A549 (cell line): ENCODE data around the gene CHID1. TPM values are rescaled to one million over a fixed set of nuclear protein-coding genes. Genes with fewer than 3 reads are reported as not detected.
A peak's percentile ranks its signal among the peaks of the same experiment; 100 is the strongest.

Source experiments
- ATAC-seq, 2 experiments: fragments of 200-7000 bp in 1 of 2; fragments of >200 bp in 1 of 2; cut with Nextera tagmentation in 1 of 2; cut with Tn5 transposase in 1 of 2; 3 replicates each; pipeline versions ENCODE4 v1.8.0 to v1.9.1; 2018 to 2020; ENCODE audit warnings: mild to moderate bottlenecking in 1 of 2, moderate library complexity in 1 of 2
- CTCF ChIA-PET: fragments of 300-600 bp; sonication (Branson Sonifier 250); formaldehyde crosslinking; extraction: SDS; loops from one replicate; lab custom pipeline; 2021; ENCODE audit warnings: antibody characterized with exemption, inconsistent platforms; lab: Yijun Ruan, JAX
- POLR2A ChIA-PET: fragments of 350-600 bp; formaldehyde crosslinking; extraction: SDS; loops from one replicate; lab custom pipeline; 2021; ENCODE audit warnings: antibody characterized with exemption, inconsistent platforms; lab: Yijun Ruan, JAX
- DNase-seq, 2 experiments: peaks; one replicate each; pipeline versions ENCODE4 v3.0.0 to v3.0.0-alpha.2; 2011 to 2016; ENCODE audit warnings: low read depth in 1 of 2, low spot score in 1 of 2
- FAIRE-seq: peaks from 2 replicates; lab custom pipeline; 2011; peaks lifted over from hg19 to GRCh38; lab: Jason Lieb, UNC
- H3K27ac ChIP-seq, 2 experiments: fragments of >200 bp; sonication (Bioruptor Twin); formaldehyde crosslinking; 3 replicates each; pipeline ENCODE4 v1.5.1; 2016 to 2017
- H3K4me1 ChIP-seq: fragments of >200 bp; sonication (Bioruptor Twin); formaldehyde crosslinking; 3 replicates; pipeline ENCODE4 v1.6.1; 2016
- H3K4me2 ChIP-seq: fragments of >200 bp; sonication (Bioruptor Twin); formaldehyde crosslinking; 3 replicates; pipeline ENCODE4 v1.6.1; 2016
- H3K4me3 ChIP-seq: fragments of >200 bp; sonication (Bioruptor Twin); formaldehyde crosslinking; 3 replicates; pipeline ENCODE4 v1.5.1; 2016
- H3K9me3 ChIP-seq: fragments of >200 bp; sonication (Bioruptor Twin); formaldehyde crosslinking; 3 replicates; pipeline ENCODE4 v1.6.1; 2016
- BHLHE40 ChIP-seq: IDR thresholded peaks from 2 replicates; pipeline ENCODE4 v1.6.1; 2012; ENCODE audit warnings: low read depth, low read length, inconsistent platforms
- CBX2 ChIP-seq: fragments of 200-600 bp; sonication (generic); IDR thresholded peaks from 2 replicates; pipeline ENCODE4 v1.6.1; 2016; ENCODE audit warnings: low read depth, mild to moderate bottlenecking, borderline replicate concordance
- CHD2 ChIP-seq: fragments of 150-350 bp; IDR thresholded peaks from 2 replicates; pipeline ENCODE4 v1.6.1; 2014; ENCODE audit warnings: low read length; ENCODE audit not compliant: partially characterized antibody
- CHD4 ChIP-seq: fragments of 200-600 bp; sonication (generic); IDR thresholded peaks from 2 replicates; pipeline ENCODE4 v1.6.1; 2016; ENCODE audit warnings: antibody characterized with exemption, mild to moderate bottlenecking, borderline replicate concordance
- EHF ChIP-seq: fragments of 250-450 bp; sonication (Bioruptor Pico); IDR thresholded peaks from 2 replicates; pipeline ENCODE4 v1.5.0; 2020; ENCODE audit warnings: mild to moderate bottlenecking
- EHMT2 ChIP-seq: fragments of 200-600 bp; sonication (generic); IDR thresholded peaks from 2 replicates; pipeline ENCODE4 v1.6.1; 2016; ENCODE audit warnings: antibody characterized with exemption, low read depth, mild to moderate bottlenecking, moderate library complexity
- ESRRA ChIP-seq: fragments of 150-350 bp; IDR thresholded peaks from 2 replicates; pipeline ENCODE4 v1.6.1; 2014; ENCODE audit warnings: mild to moderate bottlenecking, low read length, borderline replicate concordance
- FOXS1 ChIP-seq: fragments of 250-450 bp; sonication (Bioruptor Pico); IDR thresholded peaks from 2 replicates; pipeline ENCODE4 v1.5.0; 2020; ENCODE audit warnings: mild to moderate bottlenecking, moderate library complexity
- HDAC2 ChIP-seq: fragments of 200-600 bp; sonication (generic); IDR thresholded peaks from 2 replicates; pipeline ENCODE4 v1.6.1; 2016
- HEYL ChIP-seq: fragments of 250-450 bp; sonication (Bioruptor Pico); IDR thresholded peaks from 2 replicates; pipeline ENCODE4 v1.8.0; 2021; ENCODE audit warnings: mild to moderate bottlenecking, moderate library complexity
- HOXA7 ChIP-seq: fragments of 250-450 bp; sonication (Bioruptor Pico); IDR thresholded peaks from 2 replicates; pipeline ENCODE4 v1.5.0; 2020; ENCODE audit warnings: mild to moderate bottlenecking, moderate library complexity
- HOXB5 ChIP-seq: fragments of 250-450 bp; sonication (Bioruptor Pico); IDR thresholded peaks from 2 replicates; pipeline ENCODE4 v1.5.0; 2020; ENCODE audit warnings: mild to moderate bottlenecking, moderate library complexity
- JUN ChIP-seq, 2 experiments: fragments of >200 bp; sonication (Bioruptor Twin); formaldehyde crosslinking; IDR thresholded peaks; 2 replicates in 1 of 2; 3 replicates in 1 of 2; pipeline ENCODE4 v1.6.1; 2016 to 2017
- KDM5A ChIP-seq: fragments of 200-600 bp; sonication (generic); IDR thresholded peaks from 2 replicates; pipeline ENCODE4 v1.6.1; 2016; ENCODE audit warnings: antibody characterized with exemption, mild to moderate bottlenecking
- NFE2L2 ChIP-seq: fragments of 150-350 bp; conservative IDR thresholded peaks from 2 replicates; pipeline ENCODE4 v1.6.1; 2014; ENCODE audit warnings: low read length
- NPAS2 ChIP-seq: fragments of 250-450 bp; sonication (Bioruptor Pico); IDR thresholded peaks from 2 replicates; pipeline ENCODE4 v1.8.0; 2022; ENCODE audit warnings: mild to moderate bottlenecking, moderate library complexity, borderline replicate concordance
- NR3C1 ChIP-seq: fragments of >200 bp; sonication (Bioruptor Twin); formaldehyde crosslinking; IDR thresholded peaks from 3 replicates; pipeline ENCODE4 v1.6.1; 2017
- PHF8 ChIP-seq: fragments of 200-600 bp; sonication (generic); IDR thresholded peaks from 2 replicates; pipeline ENCODE4 v1.6.1; 2016; ENCODE audit warnings: low read depth, mild to moderate bottlenecking, antibody characterized with exemption, moderate library complexity, borderline replicate concordance
- RAD21 ChIP-seq, 2 experiments: fragments of >200 bp in 1 of 2; sonication (Bioruptor Twin) in 1 of 2; formaldehyde crosslinking in 1 of 2; IDR thresholded peaks in 1 of 2; conservative IDR thresholded peaks in 1 of 2; 2 replicates in 1 of 2; 3 replicates in 1 of 2; pipeline ENCODE4 v1.6.1; 2012 to 2018; ENCODE audit warnings: inconsistent platforms in 1 of 2
- SMC3 ChIP-seq: fragments of >200 bp; sonication (Bioruptor Twin); formaldehyde crosslinking; IDR thresholded peaks from 3 replicates; pipeline ENCODE4 v1.6.1; 2018; ENCODE audit warnings: inconsistent platforms
- ZFP36 ChIP-seq: fragments of 450-650 bp; IDR thresholded peaks from 2 replicates; pipeline ENCODE4 v1.6.1; 2014; ENCODE audit warnings: borderline replicate concordance; ENCODE audit not compliant: partially characterized antibody
- ZNF302 ChIP-seq: fragments of 250-450 bp; sonication (Bioruptor Pico); IDR thresholded peaks from 2 replicates; pipeline ENCODE4 v1.9.0; 2021; ENCODE audit warnings: inconsistent platforms, mild to moderate bottlenecking, moderate library complexity
- ZSCAN20 ChIP-seq: fragments of 250-450 bp; sonication (Bioruptor Pico); IDR thresholded peaks from 2 replicates; pipeline ENCODE4 v1.8.0; 2022; ENCODE audit warnings: mild to moderate bottlenecking, moderate library complexity
- WGBS: methylation state at CpG from one replicate; pipeline ENCODE4 v1.1.6; 2017; ENCODE audit errors: missing lambda C conversion rate; 5-methylcytosine and 5-hydroxymethylcytosine counted together
- polyA plus RNA-seq, 4 experiments: library from polyadenylated mRNA; depleted of rRNA in 3 of 4; stranded (reverse); fragments of >200 nt; fragmentation: RNase III in 1 of 4; extraction: RNeasy Plus Mini Kit Qiagen cat#74134 plus additional on column Dnase treatment in 1 of 4; gene quantifications; 2 replicates in 3 of 4; 3 replicates in 1 of 4; pipeline ENCODE4 v1.2.3, GENCODE V29; 2011 to 2017
- TF ChIP-seq, protein P1 (sequence below): fragments of 150-350 bp; IDR thresholded peaks from 2 replicates; pipeline ENCODE4 v1.6.1; 2014; ENCODE audit warnings: low read depth, mild to moderate bottlenecking, low read length
- TF ChIP-seq, protein P2 (sequence below): fragments of 250-450 bp; sonication (Bioruptor Pico); IDR thresholded peaks from 2 replicates; pipeline ENCODE4 v1.5.0; 2020; ENCODE audit warnings: low read depth, mild to moderate bottlenecking, moderate library complexity
- TF ChIP-seq, protein P3 (sequence below): fragments of >200 bp; sonication (Bioruptor Twin); formaldehyde crosslinking; IDR thresholded peaks from 3 replicates; pipeline ENCODE4 v1.5.1; 2016
- TF ChIP-seq, protein P4 (sequence below): fragments of 200-600 bp; sonication (generic); IDR thresholded peaks from 2 replicates; pipeline ENCODE4 v1.6.1; 2016; ENCODE audit warnings: antibody characterized with exemption, mild to moderate bottlenecking, moderate library complexity
- TF ChIP-seq, protein P5 (sequence below): IDR thresholded peaks from 2 replicates; pipeline ENCODE4 v1.6.1; 2012
- TF ChIP-seq, protein P6 (sequence below): IDR thresholded peaks from 2 replicates; pipeline ENCODE4 v1.6.1; 2012
- TF ChIP-seq, protein P7 (sequence below): fragments of >200 bp; sonication (Bioruptor Twin); formaldehyde crosslinking; IDR thresholded peaks from 2 replicates; pipeline ENCODE4 v1.6.1; 2016

The CHID1 gene
- polyA plus RNA-seq, 2 of the 4 experiments (the other 2 are of a cell fraction) = 53.8 to 70.6 TPM

DNA sequence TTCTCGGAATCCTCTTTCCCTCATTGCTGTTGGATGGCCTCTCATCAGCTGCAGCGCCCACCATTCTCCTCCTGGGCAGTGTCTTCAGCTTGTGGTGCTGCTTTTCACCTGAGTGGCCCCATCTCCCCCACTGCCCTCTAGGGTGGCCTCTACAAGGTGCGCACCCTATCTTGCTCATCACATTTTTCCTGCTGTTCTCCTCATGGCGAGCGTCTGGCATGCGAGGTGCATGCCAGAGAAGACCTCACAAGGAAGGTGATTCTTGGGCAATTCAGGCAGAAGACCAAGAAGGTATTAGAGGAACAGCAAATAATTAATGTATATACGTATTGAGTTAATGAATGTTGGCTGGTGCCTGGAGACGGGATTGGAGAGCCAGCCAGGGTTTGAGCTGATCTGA is 18.2 kb upstream of the CHID1 start:
- H3K4me3 ChIP-seq = no peak overlapping the region
- no peak overlapping the region for H3K4me2 ChIP-seq
- peaks cover 22% of the 10 kb centered on the region for H3K4me1 ChIP-seq
- CTCF ChIA-PET = interaction anchor here (0.7 to 3.6 kb wide), 3 partner anchors 48 to 122 kb away, joined by 3 to 19 read pairs (median 4); no protein-coding TSS in a partner anchor
- DNase-seq (no peak), FAIRE-seq (no peak), ATAC-seq (no peak)
- POLR2A ChIA-PET = no interaction called here
- H3K9me3 ChIP-seq = no peaks in the 10 kb centered on the region
- TF ChIP-seq JUN (IDR thresholded peaks at IDR 0.05) (no peak), SMC3 (no peak), CHD4 (no peak), ESRRA (no peak), HOXA7 (no peak), CHD2 (no peak), HDAC2 (no peak), NPAS2 (no peak), RAD21 (conservative IDR thresholded peaks at IDR 0.05 in 1 of 2, IDR thresholded peaks at IDR 0.05 in 1 of 2) (no peak), EHMT2 (no peak), EHF (no peak), BHLHE40 (no peak), ZFP36 (no peak), ZNF302 (CRISPR knock-in tag) (no peak), HOXB5 (CRISPR knock-in tag) (no peak), PHF8 (no peak)
- TF ChIP-seq, protein P1, sequence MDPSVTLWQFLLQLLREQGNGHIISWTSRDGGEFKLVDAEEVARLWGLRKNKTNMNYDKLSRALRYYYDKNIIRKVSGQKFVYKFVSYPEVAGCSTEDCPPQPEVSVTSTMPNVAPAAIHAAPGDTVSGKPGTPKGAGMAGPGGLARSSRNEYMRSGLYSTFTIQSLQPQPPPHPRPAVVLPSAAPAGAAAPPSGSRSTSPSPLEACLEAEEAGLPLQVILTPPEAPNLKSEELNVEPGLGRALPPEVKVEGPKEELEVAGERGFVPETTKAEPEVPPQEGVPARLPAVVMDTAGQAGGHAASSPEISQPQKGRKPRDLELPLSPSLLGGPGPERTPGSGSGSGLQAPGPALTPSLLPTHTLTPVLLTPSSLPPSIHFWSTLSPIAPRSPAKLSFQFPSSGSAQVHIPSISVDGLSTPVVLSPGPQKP = no peak
- TF ChIP-seq, protein P2, sequence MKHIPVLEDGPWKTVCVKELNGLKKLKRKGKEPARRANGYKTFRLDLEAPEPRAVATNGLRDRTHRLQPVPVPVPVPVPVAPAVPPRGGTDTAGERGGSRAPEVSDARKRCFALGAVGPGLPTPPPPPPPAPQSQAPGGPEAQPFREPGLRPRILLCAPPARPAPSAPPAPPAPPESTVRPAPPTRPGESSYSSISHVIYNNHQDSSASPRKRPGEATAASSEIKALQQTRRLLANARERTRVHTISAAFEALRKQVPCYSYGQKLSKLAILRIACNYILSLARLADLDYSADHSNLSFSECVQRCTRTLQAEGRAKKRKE (CRISPR knock-in tag) = no peak
- TF ChIP-seq, protein P3, sequence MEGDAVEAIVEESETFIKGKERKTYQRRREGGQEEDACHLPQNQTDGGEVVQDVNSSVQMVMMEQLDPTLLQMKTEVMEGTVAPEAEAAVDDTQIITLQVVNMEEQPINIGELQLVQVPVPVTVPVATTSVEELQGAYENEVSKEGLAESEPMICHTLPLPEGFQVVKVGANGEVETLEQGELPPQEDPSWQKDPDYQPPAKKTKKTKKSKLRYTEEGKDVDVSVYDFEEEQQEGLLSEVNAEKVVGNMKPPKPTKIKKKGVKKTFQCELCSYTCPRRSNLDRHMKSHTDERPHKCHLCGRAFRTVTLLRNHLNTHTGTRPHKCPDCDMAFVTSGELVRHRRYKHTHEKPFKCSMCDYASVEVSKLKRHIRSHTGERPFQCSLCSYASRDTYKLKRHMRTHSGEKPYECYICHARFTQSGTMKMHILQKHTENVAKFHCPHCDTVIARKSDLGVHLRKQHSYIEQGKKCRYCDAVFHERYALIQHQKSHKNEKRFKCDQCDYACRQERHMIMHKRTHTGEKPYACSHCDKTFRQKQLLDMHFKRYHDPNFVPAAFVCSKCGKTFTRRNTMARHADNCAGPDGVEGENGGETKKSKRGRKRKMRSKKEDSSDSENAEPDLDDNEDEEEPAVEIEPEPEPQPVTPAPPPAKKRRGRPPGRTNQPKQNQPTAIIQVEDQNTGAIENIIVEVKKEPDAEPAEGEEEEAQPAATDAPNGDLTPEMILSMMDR = no peak
- 80% methylated on average over 8 of the region's 8 CpGs for WGBS
- H3K27ac ChIP-seq = no peak overlapping the region

DNA sequence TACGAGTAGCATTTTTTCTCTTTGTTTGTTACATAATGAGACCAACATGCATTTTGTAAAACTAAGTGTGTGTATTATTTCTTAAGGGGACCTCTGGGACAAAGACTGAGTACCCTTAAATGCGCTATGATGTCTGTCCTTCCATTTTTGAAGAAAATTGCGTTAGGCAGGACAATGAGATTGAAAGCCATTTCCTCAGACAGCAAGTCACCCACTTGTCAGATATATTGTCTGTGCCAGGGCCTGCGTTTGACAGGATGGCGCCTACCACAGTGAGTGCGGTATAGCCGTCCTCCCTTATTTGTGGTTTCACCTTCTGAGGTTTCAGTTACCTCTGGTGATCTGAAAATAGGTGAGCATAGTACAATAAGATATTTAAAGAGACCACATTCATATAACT is 17.3 kb upstream of the CHID1 start:
- CTCF ChIA-PET = interaction anchor here (0.6 to 3.6 kb wide), 3 partner anchors 103 to 239 kb away, joined by 3 to 19 read pairs (median 4); no protein-coding TSS in a partner anchor

More for the DNA sequence above, 17.3 kb upstream of the CHID1 start:
- ATAC-seq (no peak), FAIRE-seq (peak; percentile 56), DNase-seq (no peak)
- no peaks in the 10 kb centered on the region for H3K9me3 ChIP-seq
- POLR2A ChIA-PET = no interaction called here
- H3K4me3 ChIP-seq = no peak overlapping the region
- H3K27ac ChIP-seq = no peak overlapping the region
- 85% methylated on average over 7 of the region's 7 CpGs for WGBS
- H3K4me2 ChIP-seq = no peak overlapping the region
- H3K4me1 ChIP-seq = peaks cover 18% of the 10 kb centered on the region
- TF ChIP-seq, protein P4, sequence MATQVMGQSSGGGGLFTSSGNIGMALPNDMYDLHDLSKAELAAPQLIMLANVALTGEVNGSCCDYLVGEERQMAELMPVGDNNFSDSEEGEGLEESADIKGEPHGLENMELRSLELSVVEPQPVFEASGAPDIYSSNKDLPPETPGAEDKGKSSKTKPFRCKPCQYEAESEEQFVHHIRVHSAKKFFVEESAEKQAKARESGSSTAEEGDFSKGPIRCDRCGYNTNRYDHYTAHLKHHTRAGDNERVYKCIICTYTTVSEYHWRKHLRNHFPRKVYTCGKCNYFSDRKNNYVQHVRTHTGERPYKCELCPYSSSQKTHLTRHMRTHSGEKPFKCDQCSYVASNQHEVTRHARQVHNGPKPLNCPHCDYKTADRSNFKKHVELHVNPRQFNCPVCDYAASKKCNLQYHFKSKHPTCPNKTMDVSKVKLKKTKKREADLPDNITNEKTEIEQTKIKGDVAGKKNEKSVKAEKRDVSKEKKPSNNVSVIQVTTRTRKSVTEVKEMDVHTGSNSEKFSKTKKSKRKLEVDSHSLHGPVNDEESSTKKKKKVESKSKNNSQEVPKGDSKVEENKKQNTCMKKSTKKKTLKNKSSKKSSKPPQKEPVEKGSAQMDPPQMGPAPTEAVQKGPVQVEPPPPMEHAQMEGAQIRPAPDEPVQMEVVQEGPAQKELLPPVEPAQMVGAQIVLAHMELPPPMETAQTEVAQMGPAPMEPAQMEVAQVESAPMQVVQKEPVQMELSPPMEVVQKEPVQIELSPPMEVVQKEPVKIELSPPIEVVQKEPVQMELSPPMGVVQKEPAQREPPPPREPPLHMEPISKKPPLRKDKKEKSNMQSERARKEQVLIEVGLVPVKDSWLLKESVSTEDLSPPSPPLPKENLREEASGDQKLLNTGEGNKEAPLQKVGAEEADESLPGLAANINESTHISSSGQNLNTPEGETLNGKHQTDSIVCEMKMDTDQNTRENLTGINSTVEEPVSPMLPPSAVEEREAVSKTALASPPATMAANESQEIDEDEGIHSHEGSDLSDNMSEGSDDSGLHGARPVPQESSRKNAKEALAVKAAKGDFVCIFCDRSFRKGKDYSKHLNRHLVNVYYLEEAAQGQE = no peak
- no peak for TF ChIP-seq FOXS1
- no peak for TF ChIP-seq CBX2
- TF ChIP-seq NFE2L2 = no peak
- TF ChIP-seq, protein P5, sequence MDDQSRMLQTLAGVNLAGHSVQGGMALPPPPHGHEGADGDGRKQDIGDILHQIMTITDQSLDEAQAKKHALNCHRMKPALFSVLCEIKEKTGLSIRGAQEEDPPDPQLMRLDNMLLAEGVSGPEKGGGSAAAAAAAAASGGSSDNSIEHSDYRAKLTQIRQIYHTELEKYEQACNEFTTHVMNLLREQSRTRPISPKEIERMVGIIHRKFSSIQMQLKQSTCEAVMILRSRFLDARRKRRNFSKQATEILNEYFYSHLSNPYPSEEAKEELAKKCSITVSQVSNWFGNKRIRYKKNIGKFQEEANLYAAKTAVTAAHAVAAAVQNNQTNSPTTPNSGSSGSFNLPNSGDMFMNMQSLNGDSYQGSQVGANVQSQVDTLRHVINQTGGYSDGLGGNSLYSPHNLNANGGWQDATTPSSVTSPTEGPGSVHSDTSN = no peak
- TF ChIP-seq BHLHE40 = no peak
- no peak for TF ChIP-seq ZSCAN20 (CRISPR knock-in tag)
- TF ChIP-seq NR3C1 = no peak
- TF ChIP-seq EHF = no peak
- no peak for TF ChIP-seq HEYL
- TF ChIP-seq EHMT2 = no peak
- TF ChIP-seq, protein P6, sequence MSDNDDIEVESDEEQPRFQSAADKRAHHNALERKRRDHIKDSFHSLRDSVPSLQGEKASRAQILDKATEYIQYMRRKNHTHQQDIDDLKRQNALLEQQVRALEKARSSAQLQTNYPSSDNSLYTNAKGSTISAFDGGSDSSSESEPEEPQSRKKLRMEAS = no peak
- TF ChIP-seq NPAS2 = no peak
- no peak for TF ChIP-seq ZFP36
- TF ChIP-seq KDM5A = no peak
- TF ChIP-seq, protein P7, sequence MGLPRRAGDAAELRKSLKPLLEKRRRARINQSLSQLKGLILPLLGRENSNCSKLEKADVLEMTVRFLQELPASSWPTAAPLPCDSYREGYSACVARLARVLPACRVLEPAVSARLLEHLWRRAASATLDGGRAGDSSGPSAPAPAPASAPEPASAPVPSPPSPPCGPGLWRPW = no peak
